A549 (cell line): ENCODE data around the gene MAP3K7CL.

Source experiments
- ZFP36 ChIP-seq: fragments of 450-650 bp; IDR thresholded peaks from 2 replicates; pipeline ENCODE4 v1.6.1; 2014; ENCODE audit warnings: borderline replicate concordance; ENCODE audit not compliant: partially characterized antibody
- TF ChIP-seq, protein P1 (sequence below): fragments of >200 bp; sonication (Bioruptor Twin); formaldehyde crosslinking; IDR thresholded peaks from 3 replicates; pipeline ENCODE4 v1.5.1; 2016

DNA sequence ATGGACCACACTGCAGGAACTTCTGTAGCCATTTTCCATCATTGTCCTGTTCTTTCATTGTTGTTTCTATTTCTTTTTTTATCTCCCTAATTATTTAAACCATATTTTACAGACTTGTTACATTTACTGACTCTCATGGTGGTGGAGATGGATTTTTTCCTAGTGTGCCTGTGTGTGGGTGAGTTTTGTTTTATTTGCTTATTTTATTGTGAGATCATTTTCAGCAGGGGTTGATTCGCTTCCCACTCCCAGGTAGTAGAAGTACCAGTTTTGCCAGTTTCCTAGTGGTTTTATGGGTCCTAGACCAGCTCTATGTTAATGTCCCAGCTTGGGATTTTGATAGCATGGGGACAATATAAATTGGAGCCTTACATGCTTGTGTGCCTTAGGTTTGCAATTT is 88.3 kb downstream of the MAP3K7CL start:
- TF ChIP-seq, protein P1, sequence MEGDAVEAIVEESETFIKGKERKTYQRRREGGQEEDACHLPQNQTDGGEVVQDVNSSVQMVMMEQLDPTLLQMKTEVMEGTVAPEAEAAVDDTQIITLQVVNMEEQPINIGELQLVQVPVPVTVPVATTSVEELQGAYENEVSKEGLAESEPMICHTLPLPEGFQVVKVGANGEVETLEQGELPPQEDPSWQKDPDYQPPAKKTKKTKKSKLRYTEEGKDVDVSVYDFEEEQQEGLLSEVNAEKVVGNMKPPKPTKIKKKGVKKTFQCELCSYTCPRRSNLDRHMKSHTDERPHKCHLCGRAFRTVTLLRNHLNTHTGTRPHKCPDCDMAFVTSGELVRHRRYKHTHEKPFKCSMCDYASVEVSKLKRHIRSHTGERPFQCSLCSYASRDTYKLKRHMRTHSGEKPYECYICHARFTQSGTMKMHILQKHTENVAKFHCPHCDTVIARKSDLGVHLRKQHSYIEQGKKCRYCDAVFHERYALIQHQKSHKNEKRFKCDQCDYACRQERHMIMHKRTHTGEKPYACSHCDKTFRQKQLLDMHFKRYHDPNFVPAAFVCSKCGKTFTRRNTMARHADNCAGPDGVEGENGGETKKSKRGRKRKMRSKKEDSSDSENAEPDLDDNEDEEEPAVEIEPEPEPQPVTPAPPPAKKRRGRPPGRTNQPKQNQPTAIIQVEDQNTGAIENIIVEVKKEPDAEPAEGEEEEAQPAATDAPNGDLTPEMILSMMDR, result no peak
- no peak for TF ChIP-seq ZFP36
